Osteoblast (primary cell): ENCODE results near the gene RXFP3. TPM values are rescaled to one million over a fixed set of nuclear protein-coding genes. Genes with fewer than 3 reads are reported as not detected.

Experiments
- DNase-seq: peaks from one replicate; pipeline ENCODE4 v3.0.0; 2011; ENCODE audit warnings: low spot score, mixed read lengths; ENCODE audit not compliant: insufficient read length; ENCODE audit errors: missing footprints
- H2AFZ ChIP-seq: 2 replicates; pipeline ENCODE4 v1.6.0; 2011; ENCODE audit warnings: mild to moderate bottlenecking, low read length
- H3K27ac ChIP-seq: 2 replicates; pipeline ENCODE4 v1.5.1; 2011; ENCODE audit warnings: mild to moderate bottlenecking, low read depth, low read length, moderate library complexity
- H3K27me3 ChIP-seq: 2 replicates; pipeline ENCODE4 v1.6.0; 2012; ENCODE audit warnings: mild to moderate bottlenecking, control low read depth, inconsistent platforms, low read length, moderate library complexity; ENCODE audit not compliant: insufficient read depth
- H3K36me3 ChIP-seq: 2 replicates; pipeline ENCODE4 v1.5.1; 2011; ENCODE audit warnings: mild to moderate bottlenecking, low read length, control low read depth, moderate library complexity; ENCODE audit not compliant: insufficient read depth
- H3K4me1 ChIP-seq: 2 replicates; pipeline ENCODE4 v1.5.1; 2011; ENCODE audit warnings: mild to moderate bottlenecking, low read length, control low read depth, moderate library complexity; ENCODE audit not compliant: insufficient read depth
- H3K4me2 ChIP-seq: 2 replicates; pipeline ENCODE4 v1.6.0; 2011; ENCODE audit warnings: mild to moderate bottlenecking, low read length; ENCODE audit not compliant: insufficient read depth
- H3K4me3 ChIP-seq: fragments of 200-600 bp; sonication (generic); 3 replicates; pipeline ENCODE4 v1.5.1; 2012; ENCODE audit warnings: mild to moderate bottlenecking, low read length, inconsistent platforms; ENCODE audit not compliant: insufficient read depth
- H3K79me2 ChIP-seq: 2 replicates; pipeline ENCODE4 v1.6.0; 2012; ENCODE audit warnings: mild to moderate bottlenecking, low read length, control low read depth, inconsistent platforms; ENCODE audit not compliant: insufficient read depth
- H3K9me3 ChIP-seq: 2 replicates; pipeline ENCODE4 v1.5.1; 2011; ENCODE audit warnings: low read depth, low read length, control low read depth
- H4K20me1 ChIP-seq: 2 replicates; pipeline ENCODE4 v1.6.0; 2012; ENCODE audit warnings: mild to moderate bottlenecking, low read length, control low read depth; ENCODE audit not compliant: insufficient read depth
- total RNA-seq: library from RNA; depleted of rRNA; stranded (reverse); fragments of >200 nt; gene quantifications from 2 replicates; pipeline ENCODE4 v1.2.3, GENCODE V29; 2012
- TF ChIP-seq, protein P1 (sequence below): IDR thresholded peaks from 2 replicates; pipeline ENCODE4 v1.5.1; 2011; ENCODE audit warnings: mild to moderate bottlenecking, low read depth, low read length, moderate library complexity; ENCODE audit errors: extremely low read depth

RXFP3 gene
- total RNA-seq, 1 donor = not detected

GRCh38 chr5:33890131-33891032 lies 45.8 kb upstream of the RXFP3 start:
- Histone ChIP-seq H3K36me3 (peaks cover 6% of the 10 kb centered on the region), H3K79me2 (peaks cover 60% of the 10 kb centered on the region), H3K4me3 (peak overlapping the region; percentile 82), H3K4me1 (peaks cover 56% of the 10 kb centered on the region), H3K9me3 (no peaks in the 10 kb centered on the region), H3K27ac (peak overlapping the region; percentile 84), H4K20me1 (peaks cover 34% of the 10 kb centered on the region), H3K27me3 (no peaks in the 10 kb centered on the region), H3K4me2 (peak overlapping the region; percentile 95), H2AFZ (no peak overlapping the region)
- DNase-seq = peak; percentile 62
- TF ChIP-seq, protein P1, sequence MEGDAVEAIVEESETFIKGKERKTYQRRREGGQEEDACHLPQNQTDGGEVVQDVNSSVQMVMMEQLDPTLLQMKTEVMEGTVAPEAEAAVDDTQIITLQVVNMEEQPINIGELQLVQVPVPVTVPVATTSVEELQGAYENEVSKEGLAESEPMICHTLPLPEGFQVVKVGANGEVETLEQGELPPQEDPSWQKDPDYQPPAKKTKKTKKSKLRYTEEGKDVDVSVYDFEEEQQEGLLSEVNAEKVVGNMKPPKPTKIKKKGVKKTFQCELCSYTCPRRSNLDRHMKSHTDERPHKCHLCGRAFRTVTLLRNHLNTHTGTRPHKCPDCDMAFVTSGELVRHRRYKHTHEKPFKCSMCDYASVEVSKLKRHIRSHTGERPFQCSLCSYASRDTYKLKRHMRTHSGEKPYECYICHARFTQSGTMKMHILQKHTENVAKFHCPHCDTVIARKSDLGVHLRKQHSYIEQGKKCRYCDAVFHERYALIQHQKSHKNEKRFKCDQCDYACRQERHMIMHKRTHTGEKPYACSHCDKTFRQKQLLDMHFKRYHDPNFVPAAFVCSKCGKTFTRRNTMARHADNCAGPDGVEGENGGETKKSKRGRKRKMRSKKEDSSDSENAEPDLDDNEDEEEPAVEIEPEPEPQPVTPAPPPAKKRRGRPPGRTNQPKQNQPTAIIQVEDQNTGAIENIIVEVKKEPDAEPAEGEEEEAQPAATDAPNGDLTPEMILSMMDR = peak; percentile 38

DNA sequence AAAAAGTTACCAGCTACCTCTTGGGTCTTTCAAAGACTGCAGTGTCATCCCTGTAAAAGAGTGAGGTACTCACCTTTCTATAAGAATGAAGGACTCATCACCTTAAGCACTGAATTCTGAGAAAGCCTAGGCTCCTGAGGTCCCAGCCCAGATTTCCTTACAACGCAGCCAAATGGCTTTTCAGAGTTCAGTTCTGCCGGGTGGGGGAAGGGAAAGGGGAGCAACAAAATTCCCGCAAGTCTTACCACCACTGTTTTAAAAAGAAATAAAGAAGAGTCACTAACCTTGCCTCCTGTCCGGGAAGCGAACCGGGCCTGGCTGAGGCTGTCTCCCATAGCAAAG lies 44.8 kb upstream of the RXFP3 start:
- no peak for DNase-seq
- peaks cover 5% of the 10 kb centered on the region for H3K36me3 ChIP-seq
- peak overlapping the region; percentile 82 for H3K4me3 ChIP-seq
- peak overlapping the region; percentile 84 for H3K27ac ChIP-seq
- H3K4me1 ChIP-seq = peaks cover 57% of the 10 kb centered on the region
- peak overlapping the region; percentile 95 for H3K4me2 ChIP-seq
- TF ChIP-seq, protein P1 = no peak
- no peaks in the 10 kb centered on the region for H3K9me3 ChIP-seq
- peak overlapping the region; percentile 47 for H2AFZ ChIP-seq
- H3K27me3 ChIP-seq = no peaks in the 10 kb centered on the region
- H4K20me1 ChIP-seq = peaks cover 32% of the 10 kb centered on the region
- H3K79me2 ChIP-seq = peaks cover 49% of the 10 kb centered on the region

GRCh38 chr5:33891788-33892619 lies 44.2 kb upstream of the RXFP3 start, which contains the start of gene ADAMTS12:
Gene ADAMTS12 (minus strand): TSS chr5:33891990. CDS start chr5:33891856, 134 bp downstream.
- Histone ChIP-seq H3K27ac (peak within 1 kb of the TSS; percentile 84), H4K20me1 (peaks cover 26% of the 10 kb centered on the region), H3K79me2 (peaks cover 43% of the 10 kb centered on the region), H3K4me3 (peak within 1 kb of the TSS; percentile 82), H3K4me2 (peak within 1 kb of the TSS; percentile 95), H3K27me3 (no peaks in the 10 kb centered on the region), H3K4me1 (peaks cover 57% of the 10 kb centered on the region), H3K36me3 (no peaks in the 10 kb centered on the region), H3K9me3 (no peaks in the 10 kb centered on the region), H2AFZ (peak within 1 kb of the TSS; percentile 51)
- DNase-seq = peak; percentile 93
- TF ChIP-seq, protein P1 = no peak
